Limb (tissue), 2 donors: ENCODE measurements around the gene PARVB.
"Not testable (repeated sequence)": the region's sequence is repeated elsewhere in the genome, so short reads cannot be mapped to it uniquely, and the experiment has no call there.

ENCODE experiments used
- DNase-seq, 2 donors: peaks; one replicate each; pipeline ENCODE4 v3.0.0-alpha.2; 2016; ENCODE audit errors: extremely low spot score in 2 of 2

The PARVB gene

DNA sequence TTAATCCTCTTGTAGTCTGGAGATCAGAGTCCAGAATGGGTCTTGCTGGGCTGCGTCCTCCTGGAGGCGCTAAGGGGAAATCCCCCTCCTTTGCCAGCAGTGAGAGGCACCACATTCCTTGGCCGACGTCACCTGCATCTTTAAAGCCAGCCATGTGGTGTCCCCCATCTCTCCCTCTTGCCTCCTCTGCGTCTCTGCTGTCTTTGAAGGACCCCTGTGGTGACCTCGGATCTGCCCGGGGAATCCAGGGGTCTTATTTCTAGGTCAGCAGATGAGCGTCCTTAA, 27.2 kb upstream of the PARVB start:
- no peak for DNase-seq

DNA sequence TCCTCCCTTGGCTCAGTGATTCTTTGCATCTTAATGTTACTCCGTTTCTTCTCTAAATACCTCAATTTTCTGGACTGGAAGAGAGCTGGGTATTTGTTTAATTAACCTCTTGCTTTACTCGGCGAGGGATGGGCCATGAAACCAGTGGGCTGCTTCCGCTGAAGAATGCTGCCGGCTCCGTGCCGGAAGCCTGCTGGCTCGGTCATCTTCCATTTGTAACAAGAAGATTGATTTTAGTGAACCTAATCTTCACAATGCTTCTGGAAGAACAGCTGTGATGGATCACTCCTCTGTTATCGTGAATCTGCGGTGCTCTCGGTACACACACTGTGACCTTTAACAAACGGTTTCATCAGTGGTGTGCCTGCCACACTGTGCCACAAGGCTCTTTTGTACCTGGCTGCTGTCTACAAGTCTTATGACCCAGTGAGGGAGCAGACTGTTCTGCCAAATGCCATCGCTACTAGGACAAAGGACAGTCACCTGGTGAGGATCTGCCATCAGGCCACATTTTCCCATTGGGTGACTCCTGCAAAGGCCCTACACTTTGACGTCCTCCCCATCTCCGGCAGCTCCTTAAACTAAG, 25.3 kb upstream of the PARVB start:
- DNase-seq: no peak

DNA sequence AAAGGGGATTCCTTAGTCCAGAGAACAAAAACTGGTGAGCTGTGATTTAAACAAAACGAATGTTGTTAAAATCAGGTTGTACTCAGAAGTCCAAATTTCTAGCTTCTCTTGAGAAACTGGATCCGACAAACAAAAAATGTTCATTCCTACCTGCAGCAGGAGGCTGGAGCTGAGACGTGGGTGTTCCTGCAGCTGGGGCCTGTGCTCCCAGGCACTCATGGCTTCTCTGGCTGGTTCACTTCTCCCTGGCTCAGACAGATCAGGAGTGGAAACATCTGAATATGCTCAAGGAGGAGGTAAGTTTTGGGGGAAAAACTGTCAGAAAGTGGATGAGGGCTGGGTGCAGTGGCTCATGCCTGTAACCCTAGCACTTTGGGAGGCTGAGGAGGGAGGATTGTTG, 24.7 kb upstream of the PARVB start:
- DNase-seq: no peak

DNA sequence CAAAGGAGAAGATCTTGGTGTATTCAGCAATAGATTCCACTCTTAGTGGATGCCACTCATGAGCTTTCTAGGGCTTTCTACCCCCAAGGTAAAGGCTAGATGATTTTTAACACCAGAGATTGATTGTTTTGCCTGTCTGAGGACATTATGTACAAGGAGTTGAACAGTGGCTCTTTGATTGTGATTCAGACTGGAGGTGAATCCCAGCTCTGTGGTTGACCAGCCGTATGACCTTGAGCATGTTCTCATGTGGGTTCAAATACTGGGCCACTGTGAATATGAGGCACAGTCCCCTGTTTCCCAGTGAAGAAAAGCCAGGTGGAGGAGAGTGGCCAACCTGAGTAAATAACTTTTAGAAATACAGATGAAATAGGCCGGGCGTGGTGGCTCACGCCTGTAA, 24.0 kb upstream of the PARVB start:
- DNase-seq: no peak

DNA sequence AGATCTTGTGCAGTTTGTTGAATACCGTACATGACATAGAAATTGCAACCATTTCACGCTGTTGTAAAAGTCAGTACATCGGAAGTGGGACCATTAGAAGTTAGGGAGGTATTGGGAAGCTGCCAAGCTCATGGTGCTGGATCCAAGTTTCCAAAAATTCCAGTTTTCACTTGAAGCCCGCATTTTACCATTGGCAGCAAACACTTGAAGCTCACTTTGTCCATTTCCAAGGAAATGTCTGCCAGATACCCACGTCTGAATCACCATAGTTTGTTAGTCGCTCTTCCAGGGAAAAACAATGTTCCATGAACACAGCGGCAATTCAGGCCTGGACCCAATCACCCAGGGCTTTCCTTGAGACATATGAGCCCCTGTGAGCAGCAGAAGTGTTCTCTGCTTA, 22.6 kb upstream of the PARVB start:
- peak in 1 of 2 donors; percentile 72 for DNase-seq

DNA sequence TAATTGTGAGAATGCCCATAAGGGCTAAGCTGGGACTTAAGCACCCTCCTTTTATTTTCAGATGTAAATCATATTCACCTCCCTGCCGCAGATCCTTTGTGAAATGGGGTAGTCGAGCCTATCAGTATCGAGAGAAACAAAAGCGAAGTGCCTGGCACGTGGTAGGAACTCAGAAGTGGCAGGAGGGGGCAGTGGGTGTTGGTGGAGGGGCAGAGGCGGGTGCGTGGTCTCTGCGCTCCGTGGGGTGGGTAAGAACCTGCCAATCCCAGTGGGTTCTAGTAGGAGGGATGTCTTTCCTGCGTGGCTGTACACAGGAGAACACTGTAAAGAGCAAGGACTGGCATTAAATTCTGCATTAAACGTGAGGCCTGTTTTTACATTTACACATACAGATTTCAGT, 21.8 kb upstream of the PARVB start:
- no peak for DNase-seq

DNA sequence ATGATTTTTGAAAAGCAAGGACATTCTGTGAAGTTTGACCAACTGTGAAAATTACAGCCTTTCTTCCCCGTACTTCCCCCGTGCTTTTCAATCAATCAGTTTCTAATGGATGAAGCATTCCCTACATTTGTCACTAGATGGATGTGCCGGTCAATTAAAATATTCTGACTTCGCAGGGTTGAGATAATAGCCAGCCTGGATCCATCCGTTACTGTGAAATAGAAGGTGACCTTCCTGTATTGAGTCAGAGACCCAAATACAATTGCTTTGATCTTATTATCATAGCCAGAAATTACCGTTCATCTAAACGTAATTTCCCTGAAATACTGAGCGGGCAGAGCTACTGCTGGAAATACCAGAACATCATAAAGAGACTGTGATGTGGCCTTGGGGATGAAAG, 21.1 kb upstream of the PARVB start:
- DNase-seq: no peak

DNA sequence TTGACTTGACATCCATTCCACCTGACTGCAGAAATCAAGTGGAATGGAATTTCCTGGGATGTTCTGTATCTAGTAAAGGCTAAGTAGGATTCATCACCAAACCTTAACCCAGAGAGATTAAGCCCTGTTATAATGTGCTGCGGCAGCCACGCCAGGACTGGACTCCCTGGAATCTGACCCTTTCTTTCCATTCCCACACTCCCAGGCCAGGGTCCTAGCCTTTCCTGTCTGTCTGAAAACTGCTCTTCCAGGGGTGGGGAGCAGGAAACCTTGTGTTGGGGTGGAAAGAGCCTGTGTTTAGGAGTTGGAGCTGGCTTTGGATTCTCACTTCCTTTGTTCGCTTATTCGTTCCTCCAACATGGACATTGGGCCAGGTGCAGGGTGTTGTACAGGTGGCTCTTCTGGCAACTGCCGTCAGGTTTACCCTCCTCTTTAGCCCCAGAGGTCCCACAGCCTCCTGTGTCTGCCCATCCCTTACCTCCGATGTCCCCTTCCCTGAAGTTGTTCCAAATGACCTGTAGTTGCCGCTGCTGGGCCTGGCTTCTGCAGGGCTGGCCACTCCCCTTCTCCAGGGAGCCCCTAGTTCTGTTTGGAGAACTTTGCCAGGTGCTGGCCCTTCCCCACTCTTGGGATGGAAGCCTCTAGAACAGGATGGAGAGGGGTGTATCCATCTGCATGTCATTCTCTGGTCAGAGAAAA, 20.5 kb upstream of the PARVB start:
- no peak for DNase-seq

DNA sequence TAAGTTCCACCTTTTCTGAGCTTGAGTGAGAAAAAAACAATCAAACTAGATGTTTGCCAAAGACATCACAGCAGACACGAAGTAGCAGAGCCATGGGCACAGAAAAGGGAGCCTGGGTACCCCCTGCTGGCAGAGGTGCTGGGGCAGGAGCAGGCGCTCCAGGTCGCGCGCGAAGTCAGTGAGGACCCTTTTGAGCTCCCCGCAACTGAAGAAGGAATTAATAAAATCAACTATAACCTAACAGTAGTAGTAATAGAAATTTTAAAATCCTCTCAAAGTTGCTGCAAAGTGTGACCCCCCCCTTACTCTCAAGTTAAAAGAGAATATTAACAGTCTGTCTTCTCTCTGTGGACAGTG, 20.0 kb upstream of the PARVB start:
- DNase-seq: no peak

DNA sequence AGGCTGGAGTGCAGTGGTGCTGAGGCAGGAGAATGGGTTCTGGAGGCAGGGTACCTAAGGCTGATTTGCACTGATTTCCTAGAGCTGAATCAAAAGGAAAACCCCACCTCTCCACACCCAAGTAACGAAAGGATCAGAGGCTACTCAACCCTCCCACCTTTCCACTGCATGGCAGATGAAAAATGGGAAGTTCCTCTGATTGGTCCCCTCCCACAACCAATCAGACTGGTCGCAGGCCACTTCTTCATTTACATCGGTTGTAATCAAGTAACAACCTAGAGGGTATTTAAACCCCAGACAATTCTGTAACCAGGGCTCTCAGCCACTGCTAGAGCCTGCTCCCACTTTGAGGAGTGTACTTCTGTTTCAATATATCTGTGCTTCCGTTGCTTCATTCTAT, 18.6 kb upstream of the PARVB start:
- DNase-seq: no peak

DNA sequence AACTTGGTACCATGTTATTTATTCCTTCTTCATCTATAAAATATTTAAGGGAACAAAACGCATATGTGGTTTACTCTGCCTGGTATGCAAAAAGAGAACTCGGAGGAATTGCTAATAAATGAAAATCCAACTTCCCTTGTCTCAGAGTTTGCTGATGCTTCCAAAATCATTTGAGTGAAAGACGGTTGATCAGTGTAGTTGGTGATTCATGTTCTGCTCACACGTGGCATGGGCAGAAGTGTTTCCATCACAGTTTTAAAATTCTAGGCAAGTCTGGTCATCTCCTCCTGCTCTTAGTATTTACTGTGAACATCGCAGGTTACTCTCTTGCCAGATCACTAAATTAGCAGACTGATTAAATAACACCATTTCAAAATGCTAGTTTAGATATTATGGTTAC, 11.9 kb upstream of the PARVB start:
- DNase-seq: no peak

DNA sequence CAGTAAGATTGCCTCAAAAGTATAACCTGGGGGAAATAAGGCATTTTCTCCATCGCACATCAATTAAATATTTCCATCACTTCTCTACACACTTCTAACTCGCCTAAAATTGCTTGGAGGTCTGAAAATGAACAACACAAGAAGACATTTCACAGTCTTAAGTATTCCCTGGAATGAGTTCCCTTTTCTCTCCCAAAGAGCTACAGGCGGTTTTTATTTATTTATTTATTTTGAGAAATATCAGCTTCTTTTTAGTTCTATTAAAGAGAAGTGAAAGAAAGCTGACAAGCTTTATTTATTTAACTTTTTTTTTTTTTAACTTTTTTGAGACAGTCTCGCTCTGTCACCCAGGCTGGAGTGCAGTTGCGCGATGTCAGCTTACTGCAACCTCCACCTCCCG, 11.5 kb upstream of the PARVB start:
- no peak for DNase-seq

DNA sequence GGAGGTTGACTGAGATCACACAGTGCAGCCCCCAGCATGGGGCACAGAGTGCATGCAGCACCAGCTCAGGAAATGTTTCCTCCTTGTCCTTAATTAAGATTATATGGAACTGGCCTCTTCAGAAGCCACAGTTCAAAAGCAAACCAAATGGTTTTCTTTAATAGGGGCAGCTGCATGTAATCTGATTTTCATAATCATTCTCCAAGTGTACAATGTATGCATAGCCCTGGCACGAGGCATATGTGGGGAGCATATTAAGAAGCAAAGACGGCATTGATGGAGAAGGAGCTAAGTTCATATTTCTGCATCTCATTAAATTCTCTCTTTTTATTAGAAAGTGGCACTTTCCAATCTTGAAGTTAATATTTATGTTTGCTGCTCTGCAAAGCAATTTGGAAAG, 9.9 kb upstream of the PARVB start:
- DNase-seq: no peak

DNA sequence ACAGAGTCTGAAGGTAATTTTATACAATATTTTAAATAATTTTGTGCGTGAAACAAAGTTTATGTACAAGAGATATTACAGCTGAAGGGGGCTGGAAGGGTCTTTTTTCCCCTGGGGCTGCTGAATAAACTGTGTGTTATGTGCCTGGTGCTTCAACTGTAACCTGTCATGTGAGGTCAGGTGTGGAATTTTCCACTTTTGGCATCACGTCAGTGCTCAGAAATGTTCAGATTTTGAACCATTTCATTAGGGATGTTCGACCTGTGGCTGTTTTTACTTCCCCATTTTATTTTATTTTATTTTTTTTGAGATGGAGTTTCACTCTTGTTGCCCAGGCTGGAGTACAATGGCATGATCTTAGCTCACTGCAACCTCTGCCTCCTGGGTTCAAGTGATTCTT, 7.5 kb upstream of the PARVB start:
- DNase-seq: not testable (repeated sequence)

DNA sequence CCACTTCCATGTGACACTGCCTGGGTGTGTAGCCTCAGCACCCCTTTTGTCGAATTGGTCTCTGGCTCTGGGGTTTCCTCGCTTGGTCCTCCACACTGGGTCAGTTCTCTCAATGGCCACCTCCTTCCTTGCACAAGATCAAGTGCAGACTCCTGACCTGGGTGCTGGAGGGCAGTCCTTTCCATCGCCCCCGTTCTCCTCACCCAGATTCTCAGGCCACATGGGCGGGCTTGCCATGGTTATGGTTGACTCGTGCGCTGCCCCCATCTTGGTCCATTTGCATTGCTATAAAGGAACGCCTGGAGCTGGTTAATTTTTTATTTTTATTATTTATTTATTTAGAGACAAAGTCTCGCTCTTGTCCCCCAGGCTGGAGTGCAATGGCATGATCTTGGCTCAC, 5.5 kb upstream of the PARVB start:
- no peak for DNase-seq

DNA sequence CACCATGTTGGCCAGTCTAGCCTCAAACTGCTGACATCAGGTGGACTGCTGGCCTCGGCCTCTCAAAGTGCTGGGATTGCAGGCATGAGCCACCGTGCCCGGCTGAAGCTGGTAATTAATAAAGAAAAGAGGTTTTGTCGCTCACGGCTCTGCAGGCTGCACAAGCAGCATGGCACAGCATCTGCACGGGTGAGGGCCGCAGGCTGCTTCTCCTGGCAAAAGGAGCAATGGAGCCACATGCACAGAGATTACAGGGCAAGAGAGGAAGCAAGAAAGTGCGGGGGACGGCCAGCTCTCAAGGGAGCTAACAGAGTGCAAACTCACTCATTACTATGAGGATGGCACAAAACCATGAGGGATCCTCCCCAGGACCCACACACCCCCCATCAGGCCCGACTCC, 4.7 kb upstream of the PARVB start:
- DNase-seq: no peak

DNA sequence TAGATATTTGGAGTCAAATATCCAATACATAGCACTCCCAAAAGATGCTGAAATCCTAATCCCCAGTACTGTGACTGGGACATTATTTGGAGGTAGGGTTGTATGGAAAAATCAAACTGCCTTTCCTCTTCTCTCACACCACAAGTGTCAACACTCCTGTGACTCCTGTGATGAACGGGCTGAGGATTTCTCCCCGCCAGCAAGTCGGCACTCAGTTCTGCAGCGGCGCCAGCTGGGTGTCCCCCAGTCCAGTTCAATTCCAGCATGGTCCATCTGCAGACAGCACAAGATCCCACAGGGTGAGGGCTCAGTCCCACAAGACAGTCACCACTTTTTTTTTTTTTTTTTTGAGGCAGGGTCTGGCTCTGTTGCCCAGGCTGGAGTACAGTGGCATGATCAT, 4.3 kb upstream of the PARVB start:
- no peak for DNase-seq

DNA sequence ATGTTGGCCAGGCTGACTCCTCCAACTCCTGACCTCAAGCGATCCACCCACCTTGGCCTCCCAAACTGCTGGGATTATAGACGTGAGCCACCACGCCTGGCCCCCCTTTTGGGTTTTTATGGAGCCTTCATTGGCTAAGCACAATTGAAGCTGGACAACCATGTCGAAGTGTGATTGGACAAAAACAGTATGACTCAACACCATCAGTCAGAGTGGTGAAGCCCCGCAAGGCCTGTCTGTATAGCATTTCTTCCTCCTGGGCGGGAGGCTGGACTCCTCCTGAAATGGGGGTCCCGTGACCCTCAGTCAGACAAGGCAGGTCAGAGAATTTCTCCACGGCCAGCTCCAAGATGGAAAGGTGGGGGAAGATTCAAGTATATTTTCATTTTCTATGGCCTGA, 3.1 kb upstream of the PARVB start:
- no peak for DNase-seq

DNA sequence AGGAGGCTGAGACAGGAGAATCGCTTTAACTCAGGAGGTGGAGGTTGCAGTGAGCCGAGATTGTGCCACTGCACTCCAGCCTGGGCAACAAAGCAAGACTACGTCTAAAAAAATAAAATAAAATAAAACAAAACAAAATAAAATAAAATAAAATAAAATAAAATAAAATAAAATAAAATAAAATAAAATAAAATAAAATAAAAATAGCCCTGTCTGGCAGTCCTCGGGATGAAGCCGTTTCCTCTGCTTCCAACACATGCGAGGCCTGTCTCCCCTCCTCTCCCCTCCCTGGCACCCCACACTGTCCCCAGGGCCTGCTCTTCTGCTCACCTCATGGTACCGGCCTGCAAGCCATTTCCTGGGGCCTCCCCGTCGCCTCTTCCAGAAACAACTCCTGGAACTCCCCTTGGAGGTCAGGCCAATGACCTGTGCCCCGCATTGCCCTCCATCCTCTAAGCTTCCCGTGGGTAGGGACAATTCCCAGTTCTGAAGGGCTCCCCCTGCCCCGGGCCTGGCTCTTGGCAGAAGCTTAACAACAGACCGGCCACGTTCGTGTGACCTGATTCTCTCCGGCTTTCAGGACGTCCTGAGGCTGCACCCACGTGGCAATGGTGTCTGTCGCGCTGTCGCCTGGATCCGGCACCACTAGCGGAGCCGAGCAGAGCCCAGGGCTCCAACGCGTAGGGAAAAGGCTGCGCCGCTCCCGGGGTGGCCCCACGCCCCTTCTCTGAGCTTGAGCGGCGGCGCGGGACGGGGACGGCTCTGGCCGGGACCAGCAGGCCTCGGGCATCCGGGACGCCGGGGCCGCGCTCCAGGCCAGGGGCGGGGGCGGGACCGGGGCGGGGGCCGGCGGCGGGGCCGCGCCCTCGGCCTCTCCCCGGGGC, 456 bp upstream of the PARVB start:
- DNase-seq: peak in 1 of 2 donors; percentile 70

DNA sequence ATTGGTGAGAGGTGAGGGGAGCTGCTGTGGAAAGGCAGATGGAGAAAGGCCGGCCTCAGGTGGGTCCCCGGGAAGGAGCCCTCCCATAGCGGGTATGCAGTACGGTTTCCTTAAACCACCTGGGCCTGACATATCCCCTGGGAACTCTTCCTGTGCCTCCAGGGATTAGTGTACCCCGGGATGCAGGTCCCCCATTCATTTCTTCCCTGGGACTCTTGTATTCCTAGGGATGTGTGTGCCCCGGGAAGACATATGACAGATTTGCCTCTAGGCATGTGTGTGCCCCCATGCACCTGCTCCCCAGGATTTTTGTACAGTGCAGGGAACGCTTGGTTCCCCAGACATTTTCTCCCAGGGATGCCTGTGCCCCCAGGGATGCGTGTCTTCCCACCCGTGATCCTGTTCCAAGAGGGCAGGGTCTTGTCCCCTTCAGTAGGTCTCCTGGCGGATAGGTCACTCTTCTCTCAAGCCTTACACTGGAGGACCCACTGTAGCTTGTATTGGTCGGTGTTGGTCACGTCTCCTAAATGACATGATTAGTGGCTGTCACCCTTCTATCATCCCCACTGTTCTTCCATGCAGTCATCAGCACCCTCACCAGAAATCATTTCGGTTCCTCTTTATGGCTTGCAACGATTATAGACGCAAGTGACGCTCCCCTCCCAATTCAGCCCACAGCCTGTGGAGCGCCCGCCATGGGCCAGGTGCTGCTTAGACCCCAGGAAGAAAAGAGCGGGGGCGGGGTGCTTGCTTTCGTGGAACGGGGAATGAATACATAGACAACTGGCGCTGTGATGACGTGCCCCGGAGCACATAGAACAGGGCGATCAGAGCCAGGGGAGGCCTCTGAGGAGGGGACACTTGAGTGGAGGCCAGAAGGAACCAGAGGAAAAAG, 1.3 kb downstream of the PARVB start:
- peak in 1 of 2 donors; percentile 43 for DNase-seq

DNA sequence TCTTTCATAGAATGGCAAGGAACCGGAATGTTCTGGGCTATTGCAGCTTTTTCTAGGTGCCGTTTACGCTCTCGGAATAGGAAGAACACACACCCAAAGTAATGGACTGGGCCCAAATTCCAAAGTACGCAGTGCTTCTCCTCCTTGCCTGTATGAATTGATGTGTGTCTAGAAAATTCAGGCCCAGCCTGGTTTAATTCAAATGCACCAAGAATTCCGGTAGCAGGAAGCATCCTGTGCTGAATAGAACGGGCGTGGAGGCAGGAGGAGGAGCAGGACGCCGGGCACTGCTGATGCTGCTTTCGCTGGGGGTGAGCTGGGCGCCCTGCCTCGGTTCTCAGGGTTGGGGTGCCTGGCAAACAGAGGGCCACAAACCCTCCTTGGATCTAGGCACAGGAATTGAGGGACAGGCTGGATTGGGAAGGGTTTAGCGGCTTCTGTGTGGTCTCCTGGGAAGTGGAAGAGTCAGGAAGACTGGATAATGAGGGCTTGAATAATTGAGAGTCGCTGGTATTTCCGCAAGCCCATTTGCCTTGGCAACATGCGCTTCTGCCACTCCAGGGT, 2.0 kb downstream of the PARVB start:
- DNase-seq: no peak
